Breast epithelium (tissue), 4 donors: ENCODE results near the gene P2RX1. TPM values are rescaled to one million over a fixed set of nuclear protein-coding genes. Genes with fewer than 3 reads are reported as not detected.
"Not testable (repeated sequence)": the region's sequence is repeated elsewhere in the genome, so short reads cannot be mapped to it uniquely, and the experiment has no call there.

Source experiments
- DNase-seq, 2 donors: peaks; one replicate each; pipeline ENCODE4 v3.0.0-alpha.2; 2019; ENCODE audit warnings: low spot score in 2 of 2
- H3K27ac ChIP-seq, 2 donors: fragments of 200-600 bp; sonication (generic) in 1 of 2; one replicate each; pipeline ENCODE4 v1.5.1; 2016 to 2019; ENCODE audit warnings: mild to moderate bottlenecking in 1 of 2
- H3K27me3 ChIP-seq, 2 donors: fragments of 200-600 bp; sonication (generic) in 1 of 2; one replicate each; pipeline versions ENCODE4 v1.5.1 to v1.6.0; 2017 to 2019; ENCODE audit warnings: control low read depth in 1 of 2, mild to moderate bottlenecking in 1 of 2
- H3K36me3 ChIP-seq: fragments of 200-600 bp; one replicate; pipeline ENCODE4 v1.5.1; 2019
- H3K4me1 ChIP-seq, 2 donors: fragments of 200-600 bp; sonication (generic); one replicate each; pipeline ENCODE4 v1.5.1; 2016 to 2019; ENCODE audit warnings: control low read depth in 1 of 2
- H3K4me3 ChIP-seq, 3 donors: fragments of 200-600 bp; sonication (generic); 1 replicate in 2 of 3; 2 replicates in 1 of 3; pipeline ENCODE4 v1.5.1; 2016 to 2019; ENCODE audit warnings: mild to moderate bottlenecking in 3 of 3, moderate library complexity in 2 of 3
- H3K9me3 ChIP-seq, 2 donors: fragments of 200-600 bp; sonication (generic) in 1 of 2; one replicate each; pipeline ENCODE4 v1.5.1; 2016 to 2019; ENCODE audit warnings: control low read depth in 1 of 2
- CTCF ChIP-seq, 3 donors: fragments of 450-650 bp; IDR thresholded peaks; one replicate each; pipeline ENCODE4 v1.5.1; 2016 to 2017; ENCODE audit warnings: antibody characterized with exemption in 3 of 3, mild to moderate bottlenecking in 3 of 3, moderate library complexity in 3 of 3
- POLR2A ChIP-seq: fragments of 450-650 bp; IDR thresholded peaks from one replicate; pipeline ENCODE4 v1.6.1; 2016; ENCODE audit warnings: antibody characterized with exemption, mild to moderate bottlenecking, moderate library complexity
- POLR2AphosphoS5 ChIP-seq, 3 donors: sonication (generic); formaldehyde crosslinking; IDR thresholded peaks; one replicate each; pipeline ENCODE4 v1.6.1; 2017; ENCODE audit warnings: antibody characterized with exemption in 3 of 3
- intact Hi-C: fragments of 100-400 bp; cut with DNase I; formaldehyde crosslinking; loops from one replicate; pipeline ENCODE4 v1.15.1; 2023; ENCODE audit warnings: low total_unique reads
- total RNA-seq, 3 donors: library from RNA; depleted of rRNA; stranded (reverse); fragments of >200 nt; gene quantifications; one replicate each; pipeline ENCODE4 v1.1.0, GENCODE V29; 2016

P2RX1 gene
- total RNA-seq, 3 donors from 2014 or later, result 1.2 to 3.5 (median 2.0) TPM

GRCh38 chr17:3861761-3862681, 54.2 kb downstream of the P2RX1 start:
- Histone ChIP-seq H3K36me3 (no peaks in the 10 kb centered on the region), H3K4me3 (no peak overlapping the region), H3K27ac (no peak overlapping the region), H3K9me3 (no peaks in the 10 kb centered on the region), H3K4me1 (no peaks in the 10 kb centered on the region), H3K27me3 (no peaks in the 10 kb centered on the region)
- intact Hi-C loops, result no loop called here
- TF ChIP-seq POLR2AphosphoS5 (IDR thresholded peaks at IDR 0.05), result no peak
- TF ChIP-seq POLR2A, result no peak
- TF ChIP-seq CTCF (IDR thresholded peaks at IDR 0.05), result no peak
- no peak for DNase-seq

- Histone ChIP-seq H3K27me3 (no peaks in the 10 kb centered on the region), H3K27ac (no peak overlapping the region), H3K4me1 (no peaks in the 10 kb centered on the region), H3K4me3 (no peak overlapping the region), H3K36me3 (no peaks in the 10 kb centered on the region), H3K9me3 (no peaks in the 10 kb centered on the region)
- DNase-seq, result no peak
- intact Hi-C loops, result no loop called here
- TF ChIP-seq POLR2A (no peak), CTCF (IDR thresholded peaks at IDR 0.05) (no peak), POLR2AphosphoS5 (IDR thresholded peaks at IDR 0.05) (no peak)
Measured at GRCh38 chr17:3860939-3861700, 55.1 kb downstream of the P2RX1 start.

- H3K27ac ChIP-seq, result no peak overlapping the region
- H3K27me3 ChIP-seq, result no peaks in the 10 kb centered on the region
- H3K36me3 ChIP-seq, result no peaks in the 10 kb centered on the region
- H3K4me3 ChIP-seq, result no peak overlapping the region
- H3K9me3 ChIP-seq, result no peaks in the 10 kb centered on the region
- no peaks in the 10 kb centered on the region for H3K4me1 ChIP-seq
- DNase-seq, result no peak
- intact Hi-C loops, result loop anchor here (10.0 kb wide), 1 partner anchor 805 kb away; no protein-coding TSS in a partner anchor
- no peak for TF ChIP-seq CTCF (IDR thresholded peaks at IDR 0.05)
- TF ChIP-seq POLR2AphosphoS5 (IDR thresholded peaks at IDR 0.05), result no peak
Measured at GRCh38 chr17:3859940-3860339, 56.3 kb downstream of the P2RX1 start.

- no peak for DNase-seq
- Histone ChIP-seq H3K36me3 (no peaks in the 10 kb centered on the region), H3K4me1 (no peaks in the 10 kb centered on the region), H3K4me3 (no peak overlapping the region), H3K27me3 (no peaks in the 10 kb centered on the region), H3K9me3 (no peaks in the 10 kb centered on the region), H3K27ac (no peak overlapping the region)
- intact Hi-C loops, result loop anchor here (10.0 kb wide), 1 partner anchor 807 kb away; no protein-coding TSS in a partner anchor
- no peak for TF ChIP-seq CTCF (IDR thresholded peaks at IDR 0.05)
- TF ChIP-seq POLR2A, result no peak
- no peak for TF ChIP-seq POLR2AphosphoS5 (IDR thresholded peaks at IDR 0.05)
Measured at GRCh38 chr17:3857261-3858105, 58.8 kb downstream of the P2RX1 start.

- not testable (repeated sequence) for H3K4me3 ChIP-seq, H3K36me3 ChIP-seq, H3K9me3 ChIP-seq, H3K27ac ChIP-seq, H3K27me3 ChIP-seq, DNase-seq, H3K4me1 ChIP-seq
- intact Hi-C loops, result loop anchor here (10.0 kb wide), 1 partner anchor 811 kb away; no protein-coding TSS in a partner anchor
Measured at GRCh38 chr17:3854204-3854603, 62.1 kb downstream of the P2RX1 start.
